ENCODE data around the gene SRPRB.

SRPRB gene

DNA sequence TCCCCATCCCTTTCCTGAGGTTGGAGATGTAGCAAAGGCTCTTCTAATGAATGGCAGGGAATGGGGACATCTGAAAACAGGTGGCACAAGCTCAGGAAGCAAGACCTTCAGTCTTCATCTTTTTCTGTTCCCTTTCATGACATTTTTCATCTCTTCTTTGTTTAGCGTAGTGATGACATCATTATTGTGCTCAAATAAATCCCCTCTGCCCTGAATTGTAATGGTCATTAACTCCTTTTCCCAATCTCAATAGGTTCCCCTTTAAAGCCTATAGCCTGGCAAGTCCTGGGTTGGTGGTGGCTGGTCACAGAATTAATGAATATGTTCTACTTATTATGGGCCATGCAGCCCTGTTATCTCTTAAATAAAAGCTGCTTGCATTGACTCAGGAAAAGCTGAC is 38.0 kb upstream of the SRPRB start:
- no peak for DNase-seq (ENCODE audit: low read depth, low spot score)
- in situ Hi-C loops (cut with HindIII; ENCODE audit: low sequenced_read_pairs) = no loop called here
- TF ChIP-seq CTCF (IDR thresholded peaks at IDR 0.05; ENCODE audit: low read depth, low read length) = no peak
- no peak overlapping the region for H3K4me3 ChIP-seq (ENCODE audit: low read depth, low read length)

GRCh38 chr3:133769536-133769935 is 36.1 kb upstream of the SRPRB start:
- DNase-seq (ENCODE audit: low read depth, low spot score) = no peak
- no peak for TF ChIP-seq CTCF (IDR thresholded peaks at IDR 0.05; ENCODE audit: low read depth, low read length)
- in situ Hi-C loops (cut with HindIII; ENCODE audit: low sequenced_read_pairs) = no loop called here
- H3K4me3 ChIP-seq (ENCODE audit: low read depth, low read length) = no peak overlapping the region

DNA sequence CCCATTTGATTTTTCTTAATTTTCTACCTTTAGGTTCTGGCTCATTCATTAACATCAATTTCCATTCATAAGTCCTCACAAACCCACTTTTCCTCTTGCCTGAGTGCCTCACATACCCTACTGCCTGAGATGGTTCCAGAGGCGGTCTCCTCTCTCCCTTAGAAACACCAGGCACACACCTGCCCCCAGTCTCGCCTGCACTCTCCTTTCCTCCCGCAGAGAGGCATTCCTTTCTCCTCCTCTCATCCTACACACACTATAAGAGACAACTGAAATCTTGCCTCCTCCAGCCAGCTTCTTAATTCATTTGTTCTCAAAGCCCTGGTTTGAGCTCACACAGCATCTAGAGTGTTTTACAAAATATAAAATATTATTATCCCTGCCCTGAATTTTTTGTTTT is 31.9 kb upstream of the SRPRB start:
- in situ Hi-C loops (cut with HindIII; ENCODE audit: low sequenced_read_pairs) = no loop called here
- no peak for TF ChIP-seq CTCF (IDR thresholded peaks at IDR 0.05; ENCODE audit: low read depth, low read length)
- DNase-seq (ENCODE audit: low read depth, low spot score) = no peak
- no peak overlapping the region for H3K4me3 ChIP-seq (ENCODE audit: low read depth, low read length)

DNA sequence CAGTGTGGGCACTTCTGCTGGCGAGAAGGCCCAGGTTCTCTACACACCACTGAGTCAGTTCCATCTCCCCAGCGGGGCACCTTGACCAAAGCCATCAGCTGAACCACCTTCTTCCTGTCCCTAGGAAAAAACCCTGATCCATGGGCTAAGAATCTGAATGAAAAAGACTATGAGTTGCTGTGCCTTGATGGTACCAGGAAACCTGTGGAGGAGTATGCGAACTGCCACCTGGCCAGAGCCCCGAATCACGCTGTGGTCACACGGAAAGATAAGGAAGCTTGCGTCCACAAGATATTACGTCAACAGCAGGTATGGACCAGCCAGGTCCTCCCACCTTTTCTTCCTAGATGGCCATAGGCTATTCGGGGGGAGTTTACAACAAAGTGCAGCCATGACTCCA is 30.3 kb upstream of the SRPRB start:
- DNase-seq (ENCODE audit: low read depth, low spot score) = no peak
- in situ Hi-C loops (cut with HindIII; ENCODE audit: low sequenced_read_pairs) = no loop called here
- no peak for TF ChIP-seq CTCF (IDR thresholded peaks at IDR 0.05; ENCODE audit: low read depth, low read length)
- no peak overlapping the region for H3K4me3 ChIP-seq (ENCODE audit: low read depth, low read length)

DNA sequence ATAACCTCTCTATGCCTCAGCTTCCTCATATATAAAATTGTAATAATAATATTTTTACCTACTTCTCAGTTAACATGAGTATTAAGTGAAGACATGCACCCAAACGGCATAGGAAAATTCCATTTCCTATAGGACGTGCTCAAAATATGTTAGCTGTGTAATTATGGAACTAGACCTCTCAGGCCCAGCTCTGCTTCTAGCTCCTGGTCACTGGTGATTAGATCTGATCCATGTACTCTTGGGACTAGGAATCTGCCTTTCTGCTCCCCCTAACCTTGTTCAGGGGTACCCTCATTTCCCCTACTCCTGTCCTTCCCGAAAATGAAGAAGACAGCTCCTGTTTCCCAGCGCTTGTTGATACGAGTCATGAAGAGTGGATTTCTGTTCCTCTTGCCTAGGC is 29.8 kb upstream of the SRPRB start:
- TF ChIP-seq CTCF (IDR thresholded peaks at IDR 0.05; ENCODE audit: low read depth, low read length) = no peak
- DNase-seq (ENCODE audit: low read depth, low spot score) = no peak
- in situ Hi-C loops (cut with HindIII; ENCODE audit: low sequenced_read_pairs) = no loop called here
- no peak overlapping the region for H3K4me3 ChIP-seq (ENCODE audit: low read depth, low read length)

- no peak for TF ChIP-seq CTCF (IDR thresholded peaks at IDR 0.05; ENCODE audit: low read depth, low read length)
- H3K4me3 ChIP-seq (ENCODE audit: low read depth, low read length) = no peak overlapping the region
- no peak for DNase-seq (ENCODE audit: low read depth, low spot score)
- in situ Hi-C loops (cut with HindIII; ENCODE audit: low sequenced_read_pairs) = no loop called here
Observed at GRCh38 chr3:133776794-133777438, 28.7 kb upstream of the SRPRB start.

Data from astrocyte of the spinal cord (primary cell).